ENCODE measurements around the gene RPL36.

The RPL36 gene

DNA sequence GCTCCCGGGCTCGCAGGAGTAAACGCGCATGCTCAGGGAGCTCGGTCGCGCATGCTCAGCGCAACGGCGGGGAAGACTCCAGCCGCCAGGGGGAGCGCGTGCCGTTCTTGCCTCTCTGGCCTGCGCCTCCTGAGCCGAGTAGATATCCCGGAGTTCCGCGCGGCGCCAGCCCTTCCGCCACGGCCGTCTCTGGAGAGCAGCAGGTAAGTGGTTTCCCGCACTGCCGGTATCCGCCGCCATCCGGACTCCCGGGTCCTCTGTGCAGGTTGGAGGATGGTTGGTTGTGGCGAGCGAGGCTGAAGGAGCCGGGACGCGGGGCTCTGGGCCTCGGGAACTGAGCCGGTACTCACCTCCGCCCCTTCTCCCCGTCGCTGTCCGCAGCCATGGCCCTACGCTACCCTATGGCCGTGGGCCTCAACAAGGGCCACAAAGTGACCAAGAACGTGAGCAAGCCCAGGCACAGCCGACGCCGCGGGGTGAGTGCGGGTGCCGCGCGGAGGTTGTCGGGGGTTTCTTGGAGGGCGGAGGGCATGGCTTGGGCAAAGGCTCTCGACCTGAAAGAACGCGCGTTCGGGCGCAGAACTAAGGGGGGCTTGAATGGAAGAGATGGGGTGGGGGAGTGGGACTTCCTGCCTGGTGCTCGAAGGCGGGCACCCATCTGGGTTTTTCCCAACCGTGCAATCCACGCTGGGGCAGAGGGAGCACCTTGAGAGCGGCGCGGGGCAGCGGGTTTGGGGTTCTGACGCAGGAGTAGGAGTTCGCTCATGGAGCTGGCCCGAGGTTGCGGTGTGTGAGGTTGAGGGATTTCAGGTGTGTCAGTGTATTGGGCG is at the start of gene RPL36:
RPL36 (plus strand) TSS at position 171 of the 830 bp plus-strand sequence; CDS start at position 384, 213 bp downstream.
- in situ Hi-C loops (cut with MboI; ENCODE audit: low sequenced_read_pairs) = no loop called here

GRCh38 chr19:5641171-5641570 is 48.9 kb upstream of the RPL36 start:
- in situ Hi-C loops (cut with MboI; ENCODE audit: low sequenced_read_pairs) = no loop called here

- in situ Hi-C loops (cut with MboI; ENCODE audit: low sequenced_read_pairs) = no loop called here
Measured at GRCh38 chr19:5642204-5642603, 47.9 kb upstream of the RPL36 start.

DNA sequence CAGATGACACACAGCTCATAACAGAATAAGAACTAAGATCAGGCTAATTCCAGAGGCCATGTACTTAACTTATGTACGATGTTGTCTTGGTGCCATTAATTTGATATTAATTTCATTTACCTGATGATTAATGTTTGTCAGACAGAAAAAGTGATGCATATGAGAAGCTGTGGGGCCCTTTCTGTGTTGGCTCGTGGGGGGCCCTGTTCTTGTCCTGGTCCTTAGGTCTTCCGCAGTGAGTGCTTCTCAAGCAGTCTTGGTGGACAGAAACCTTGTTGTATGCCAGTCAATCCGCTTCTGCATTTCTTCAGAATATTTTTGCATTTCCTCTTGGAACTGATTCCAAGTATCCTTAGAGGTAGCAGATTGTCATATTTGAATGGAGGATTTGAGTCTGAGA is 47.0 kb upstream of the RPL36 start:
- in situ Hi-C loops (cut with MboI; ENCODE audit: low sequenced_read_pairs) = no loop called here

DNA sequence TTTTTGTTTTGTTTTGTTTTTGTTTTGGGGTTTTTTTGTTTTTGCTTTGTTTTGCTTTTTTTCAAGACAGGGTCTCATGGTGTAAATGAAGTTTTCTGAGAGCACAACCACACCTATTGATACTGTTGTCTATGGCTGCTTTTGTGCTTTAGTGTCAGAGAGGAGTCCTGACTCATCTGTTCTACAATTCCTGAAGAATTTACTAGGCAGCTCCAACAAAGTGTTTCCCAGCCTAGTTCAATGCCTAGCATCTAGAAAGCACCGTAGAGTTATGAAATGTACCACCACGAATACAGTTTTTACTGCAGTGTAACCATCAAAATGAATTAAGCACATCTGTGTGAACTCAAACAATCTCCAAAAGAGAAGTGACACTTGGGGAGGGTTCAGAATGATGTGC is 46.1 kb upstream of the RPL36 start:
- in situ Hi-C loops (cut with MboI; ENCODE audit: low sequenced_read_pairs) = no loop called here

GRCh38 chr19:5645409-5645808 is 44.7 kb upstream of the RPL36 start:
- in situ Hi-C loops (cut with MboI; ENCODE audit: low sequenced_read_pairs) = no loop called here

- in situ Hi-C loops (cut with MboI; ENCODE audit: low sequenced_read_pairs) = no loop called here
Measured at GRCh38 chr19:5646703-5647102, 43.4 kb upstream of the RPL36 start.

GRCh38 chr19:5648464-5648863 is 41.6 kb upstream of the RPL36 start:
- in situ Hi-C loops (cut with MboI; ENCODE audit: low sequenced_read_pairs) = no loop called here

DNA sequence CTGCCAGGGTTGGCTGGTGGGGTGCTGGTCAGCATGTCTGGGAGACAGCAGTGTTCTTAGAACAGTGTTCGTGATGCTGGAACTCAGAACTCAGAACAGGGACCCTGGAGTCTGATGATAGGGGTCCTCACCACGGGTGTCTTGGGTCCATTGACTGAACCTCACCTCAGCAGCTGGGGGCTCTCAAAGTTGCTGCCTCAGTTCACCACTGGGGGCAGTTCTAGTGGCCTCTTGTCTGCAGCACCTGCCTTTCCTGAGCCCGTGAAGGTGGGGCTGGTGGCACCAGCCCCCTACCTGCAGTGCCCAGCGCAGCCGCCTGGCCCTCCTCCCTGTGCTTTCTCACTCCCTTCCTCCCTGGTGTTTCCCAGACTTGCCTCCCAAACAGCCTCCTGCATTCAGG is 38.7 kb upstream of the RPL36 start:
- in situ Hi-C loops (cut with MboI; ENCODE audit: low sequenced_read_pairs) = no loop called here

DNA sequence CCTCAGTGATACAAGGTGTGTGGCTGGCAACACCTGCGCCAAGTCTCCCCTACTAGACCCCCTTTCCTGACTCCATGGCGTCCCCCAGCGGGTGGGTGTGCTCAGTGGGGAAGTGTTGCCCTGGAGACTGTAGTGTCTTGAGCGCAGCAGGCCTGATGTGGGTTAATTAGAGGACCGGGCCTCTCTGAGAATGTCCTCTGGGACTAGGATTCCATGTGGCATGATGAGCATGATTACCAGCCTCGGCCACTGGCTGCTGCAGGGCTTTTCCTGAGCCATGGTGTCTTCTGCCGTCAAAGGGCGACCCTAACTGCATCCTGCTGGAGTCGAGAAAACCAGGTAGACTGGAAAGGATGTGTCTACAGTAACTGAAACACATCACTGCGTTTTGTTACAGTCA is 37.8 kb upstream of the RPL36 start:
- in situ Hi-C loops (cut with MboI; ENCODE audit: low sequenced_read_pairs) = no loop called here

DNA sequence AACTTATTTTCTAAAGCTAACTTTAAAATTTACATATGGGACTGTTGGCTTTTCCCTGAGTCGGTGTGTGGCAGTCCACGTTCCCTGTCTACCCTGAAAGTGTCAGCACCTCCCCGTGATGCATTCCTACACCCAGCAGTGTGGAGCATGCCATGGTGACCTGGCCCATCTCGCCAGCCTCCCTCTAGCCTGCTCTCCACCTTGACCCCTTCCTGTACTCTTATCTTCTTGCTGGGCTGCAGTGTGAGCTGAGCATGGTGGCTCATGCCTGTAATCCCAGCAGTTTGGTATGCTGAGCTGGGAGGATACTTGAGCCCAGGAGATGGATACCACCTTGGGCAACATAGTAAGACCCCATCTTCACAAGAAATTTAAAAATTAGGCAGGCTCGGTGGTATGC is 35.2 kb upstream of the RPL36 start:
- in situ Hi-C loops (cut with MboI; ENCODE audit: low sequenced_read_pairs) = no loop called here

- in situ Hi-C loops (cut with MboI; ENCODE audit: low sequenced_read_pairs) = no loop called here
Measured at GRCh38 chr19:5655412-5655811, 34.7 kb upstream of the RPL36 start.

DNA sequence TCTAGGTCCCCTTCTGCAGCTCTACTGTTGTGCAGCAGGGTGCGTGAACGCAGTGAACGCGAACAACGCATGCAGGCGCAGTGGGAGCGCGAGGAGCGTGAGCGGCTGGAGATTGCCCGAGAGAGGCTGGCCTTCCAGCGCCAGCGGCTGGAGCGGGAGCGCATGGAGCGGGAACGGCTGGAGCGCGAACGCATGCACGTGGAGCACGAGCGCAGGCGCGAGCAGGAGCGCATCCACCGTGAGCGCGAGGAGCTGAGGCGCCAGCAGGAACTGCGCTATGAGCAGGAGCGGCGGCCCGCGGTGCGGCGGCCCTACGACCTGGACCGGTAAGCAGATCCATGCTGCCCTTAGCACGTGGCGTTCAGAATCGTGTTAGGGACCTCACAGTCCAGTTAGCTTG is 28.6 kb upstream of the RPL36 start:
- in situ Hi-C loops (cut with MboI; ENCODE audit: low sequenced_read_pairs) = no loop called here

DNA sequence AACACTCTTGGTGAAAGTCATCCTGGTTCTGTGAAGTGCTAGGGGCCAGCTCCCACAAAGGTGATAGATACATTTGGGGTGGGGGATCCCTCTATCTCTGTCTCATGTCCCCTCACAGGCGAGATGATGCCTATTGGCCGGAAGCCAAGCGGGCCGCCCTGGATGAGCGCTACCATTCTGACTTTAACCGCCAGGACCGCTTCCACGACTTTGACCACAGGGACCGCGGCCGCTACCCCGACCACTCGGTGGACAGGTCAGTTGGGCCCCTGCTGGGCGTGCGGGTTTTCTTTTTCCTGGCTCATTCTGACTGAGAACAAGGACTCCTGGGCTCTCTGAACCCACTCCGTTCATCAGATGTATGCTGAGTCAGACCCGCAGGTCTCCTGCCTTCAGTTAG is 26.2 kb upstream of the RPL36 start:
- in situ Hi-C loops (cut with MboI; ENCODE audit: low sequenced_read_pairs) = no loop called here

DNA sequence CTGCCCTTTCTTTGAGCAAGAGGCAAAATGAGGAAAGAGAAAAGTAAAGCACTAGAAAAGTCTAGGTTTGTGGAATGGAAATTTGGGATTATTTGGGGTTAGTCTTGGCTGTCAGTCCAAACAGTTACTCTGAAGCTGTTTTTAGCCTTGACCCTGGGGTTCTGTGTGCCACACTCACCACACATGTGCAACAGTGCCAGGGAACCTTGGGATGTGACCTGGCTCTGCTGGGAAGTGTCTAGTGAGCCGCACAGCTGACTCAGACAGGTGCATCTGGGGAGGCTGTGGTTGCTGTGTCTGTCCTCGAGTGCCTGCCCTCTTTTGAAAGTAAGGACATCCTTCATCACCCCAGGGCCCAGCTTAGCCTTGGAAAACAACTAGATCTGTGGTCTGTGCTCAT is 25.6 kb upstream of the RPL36 start:
- in situ Hi-C loops (cut with MboI; ENCODE audit: low sequenced_read_pairs) = no loop called here

- in situ Hi-C loops (cut with MboI; ENCODE audit: low sequenced_read_pairs) = no loop called here
Measured at GRCh38 chr19:5665781-5666513, 24.1 kb upstream of the RPL36 start.

- in situ Hi-C loops (cut with MboI; ENCODE audit: low sequenced_read_pairs) = no loop called here
Measured at GRCh38 chr19:5666921-5667610, 23.0 kb upstream of the RPL36 start.

DNA sequence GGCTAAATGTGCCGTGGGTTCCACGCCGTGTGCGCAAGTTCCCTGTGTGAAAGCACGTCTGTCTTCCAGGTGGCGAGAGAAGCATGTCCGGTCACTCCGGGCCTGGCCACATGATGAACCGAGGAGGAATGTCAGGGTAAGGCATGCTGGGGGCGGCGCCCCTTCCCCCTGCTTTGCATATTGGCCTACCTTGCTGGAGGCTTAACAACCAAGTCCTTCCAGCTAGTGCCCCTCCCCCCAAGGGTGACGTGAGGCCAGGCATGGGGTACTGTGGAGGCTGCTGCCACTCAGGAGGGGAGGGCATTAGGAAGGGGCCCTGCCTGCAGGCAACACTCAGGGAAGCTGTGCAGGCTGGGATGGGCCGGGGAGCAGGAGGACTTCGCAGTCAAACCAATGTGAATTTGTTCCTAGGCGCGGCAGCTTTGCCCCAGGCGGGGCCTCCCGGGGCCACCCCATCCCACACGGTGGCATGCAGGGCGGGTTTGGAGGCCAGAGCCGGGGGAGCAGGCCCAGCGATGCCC is 22.3 kb upstream of the RPL36 start:
- in situ Hi-C loops (cut with MboI; ENCODE audit: low sequenced_read_pairs) = no loop called here

GRCh38 chr19:5669212-5669611 is 20.9 kb upstream of the RPL36 start:
- in situ Hi-C loops (cut with MboI; ENCODE audit: low sequenced_read_pairs) = no loop called here

GRCh38 chr19:5671600-5671999 is 18.5 kb upstream of the RPL36 start:
- in situ Hi-C loops (cut with MboI; ENCODE audit: low sequenced_read_pairs) = no loop called here

DNA sequence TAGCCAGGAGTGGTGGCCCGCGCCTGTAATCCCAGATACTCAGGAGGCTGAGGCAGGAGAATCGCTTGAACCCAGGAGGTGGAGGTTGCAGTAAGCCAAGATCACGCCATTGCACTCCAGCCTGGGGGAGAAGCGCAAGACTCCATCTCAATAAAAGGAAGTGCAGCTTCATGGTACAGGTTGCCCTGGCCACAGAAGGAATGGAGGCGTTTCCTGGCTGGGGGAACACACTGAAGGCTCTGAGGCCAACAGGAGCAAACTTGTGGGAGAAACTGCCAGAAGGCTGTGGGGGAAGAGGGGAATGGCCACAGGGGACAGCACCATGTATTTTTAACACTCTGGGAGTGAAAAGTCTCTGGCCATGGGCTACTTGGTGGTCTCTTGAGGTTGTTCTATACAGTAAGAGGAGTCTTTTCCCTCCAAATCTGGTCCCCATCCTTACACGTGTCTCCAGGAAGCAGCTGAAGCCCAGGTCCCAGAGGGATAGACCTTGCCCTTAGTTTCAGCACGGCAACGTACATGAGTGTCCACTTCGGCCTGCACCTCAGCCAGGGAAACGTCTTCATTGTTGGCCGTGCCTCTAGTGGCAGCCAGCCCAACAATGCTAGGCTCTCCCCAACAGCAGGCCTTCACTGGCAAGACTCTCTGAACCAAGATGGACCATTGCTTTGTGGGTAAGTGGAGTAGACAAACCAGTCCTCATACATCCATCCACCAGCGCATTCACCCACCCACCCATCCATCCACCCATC is 17.2 kb upstream of the RPL36 start:
- in situ Hi-C loops (cut with MboI; ENCODE audit: low sequenced_read_pairs) = no loop called here
